ENCODE measurements around the gene CCDC106.

The CCDC106 gene

GRCh38 chr19:55638864-55639359, 9.1 kb upstream of the CCDC106 start:
- no peak for DNase-seq

- DNase-seq = no peak
Measured at GRCh38 chr19:55640043-55640576, 7.9 kb upstream of the CCDC106 start.

- DNase-seq = no peak
Measured at GRCh38 chr19:55640577-55641425, 7.2 kb upstream of the CCDC106 start, which contains the start of gene ZNF580. TSS of gene ZNF580 (plus strand) at chr19:55641002. CDS start at chr19:55642509, 1,507 bp downstream.

GRCh38 chr19:55641426-55642152, 6.4 kb upstream of the CCDC106 start:
- no peak for DNase-seq

GRCh38 chr19:55642153-55643002, 5.6 kb upstream of the CCDC106 start:
- DNase-seq = no peak

- peak; percentile 44 for DNase-seq
Measured at GRCh38 chr19:55643003-55643886, 4.8 kb upstream of the CCDC106 start, which contains the start of gene ZNF581. TSS of gene ZNF581 (plus strand) at chr19:55643649. CDS start at chr19:55644572, 923 bp downstream.

- no peak for DNase-seq
Measured at GRCh38 chr19:55643887-55644176, 4.2 kb upstream of the CCDC106 start.

GRCh38 chr19:55644191-55644833, 3.7 kb upstream of the CCDC106 start:
- DNase-seq = no peak

- no peak for DNase-seq
Measured at GRCh38 chr19:55644842-55645511, 3.0 kb upstream of the CCDC106 start.

- no peak for DNase-seq
Measured at GRCh38 chr19:55645512-55645881, 2.5 kb upstream of the CCDC106 start.

GRCh38 chr19:55646889-55647731, 902 bp upstream of the CCDC106 start:
- no peak for DNase-seq

- no peak for DNase-seq
Measured at GRCh38 chr19:55648585-55649267, 714 bp downstream of the CCDC106 start.

- DNase-seq = no peak
Measured at GRCh38 chr19:55649268-55650125, 1.5 kb downstream of the CCDC106 start.

GRCh38 chr19:55650126-55650557, 2.1 kb downstream of the CCDC106 start:
- DNase-seq = no peak

GRCh38 chr19:55650602-55651230, 2.7 kb downstream of the CCDC106 start:
- DNase-seq = no peak

- DNase-seq = no peak
Measured at GRCh38 chr19:55651236-55651635, 3.2 kb downstream of the CCDC106 start.
